HG02938 (cell line): Measurements from ENCODE around the gene DLG2.
"Not testable (repeated sequence)": the region's sequence is repeated elsewhere in the genome, so short reads cannot be mapped to it uniquely, and the experiment has no call there.

Experiments used
- ATAC-seq: cut with Tn5 transposase; IDR thresholded peaks from one replicate; pipeline ENCODE4 v1.9.1; 2021; ENCODE audit warnings: mild to moderate bottlenecking, moderate library complexity; ENCODE audit not compliant: unreplicated experiment

DLG2 gene

DNA sequence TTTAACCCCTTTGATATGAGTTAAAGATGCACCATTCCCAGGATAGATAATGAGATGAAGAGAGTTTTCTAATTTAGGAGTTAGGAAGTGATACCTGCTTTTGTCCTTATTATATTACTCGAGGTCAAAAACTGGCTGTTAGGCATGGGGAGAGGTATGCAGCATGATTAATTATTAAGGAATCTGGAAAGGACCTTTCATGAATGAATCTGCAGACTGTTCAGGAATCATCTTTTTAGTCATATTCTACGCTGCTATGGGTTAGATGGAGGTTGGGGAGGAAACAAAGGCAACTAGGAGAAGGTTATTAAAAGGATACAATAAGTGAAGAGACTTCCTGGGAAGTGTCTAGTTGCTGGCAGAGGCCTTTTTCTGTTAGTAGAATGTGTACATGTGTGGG lies 1848.5 kb downstream of the DLG2 start:
- no peak for ATAC-seq

DNA sequence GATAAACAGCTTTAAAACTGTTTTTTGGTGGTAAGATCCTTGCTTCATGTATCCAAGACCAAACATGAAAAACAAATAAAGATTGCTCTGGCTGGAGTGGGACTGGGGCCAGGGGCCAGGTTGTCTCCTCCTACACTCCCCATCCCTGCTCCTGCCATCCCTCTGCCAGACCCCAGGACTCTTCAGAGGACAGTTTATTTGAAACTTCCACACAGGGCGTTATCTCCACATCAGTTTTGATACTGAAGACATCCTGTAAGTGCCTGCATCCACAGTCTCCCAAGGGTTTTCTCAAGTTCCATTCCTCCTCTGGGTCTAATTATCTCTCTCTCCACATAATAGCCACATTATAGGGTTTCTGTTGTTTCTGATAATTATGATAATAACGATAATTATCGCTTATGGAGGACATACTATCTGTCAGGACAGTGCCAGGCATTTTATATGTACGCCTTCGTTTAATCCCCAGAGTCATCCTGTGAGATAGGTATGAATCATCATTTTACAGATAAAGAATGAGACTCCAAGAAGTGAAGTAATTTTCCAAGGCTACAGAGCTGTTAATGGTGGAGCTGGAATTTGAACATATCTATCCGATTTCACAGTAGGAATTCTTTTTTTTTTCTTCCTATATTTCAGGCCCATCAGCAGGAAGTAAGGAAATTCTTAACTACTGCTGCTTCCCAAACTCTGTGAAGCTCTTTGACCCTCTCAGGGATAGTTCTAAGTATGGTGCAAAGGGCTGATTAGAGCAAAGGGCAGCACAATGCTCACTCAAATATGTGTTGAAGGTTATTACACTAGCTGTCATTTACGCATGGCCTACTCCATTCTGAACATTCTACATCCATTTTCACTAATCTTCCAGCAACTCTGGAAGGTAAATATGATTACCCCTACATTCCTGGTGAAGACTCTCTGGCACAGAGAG lies 1852.9 kb downstream of the DLG2 start:
- ATAC-seq, result no peak

DNA sequence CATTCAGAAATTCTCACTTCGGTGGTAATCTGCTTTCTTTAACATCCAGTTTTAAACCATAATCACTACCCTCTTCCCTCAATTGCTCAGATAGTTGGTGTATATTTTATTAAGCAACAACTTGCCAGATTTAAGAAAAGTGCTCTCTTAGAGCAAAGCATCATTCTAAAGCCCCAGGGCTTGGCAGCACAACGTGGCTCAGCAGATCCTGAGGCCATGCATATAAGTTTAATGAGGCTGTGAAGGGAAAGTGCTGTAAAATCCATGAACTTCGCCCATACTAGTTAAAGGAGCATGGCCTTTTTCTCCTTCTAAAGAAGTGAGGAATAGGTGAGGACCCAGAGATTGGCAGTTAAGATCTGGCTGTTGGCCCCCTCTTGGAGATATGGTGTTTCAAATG lies 1858.7 kb downstream of the DLG2 start:
- ATAC-seq, result no peak

DNA sequence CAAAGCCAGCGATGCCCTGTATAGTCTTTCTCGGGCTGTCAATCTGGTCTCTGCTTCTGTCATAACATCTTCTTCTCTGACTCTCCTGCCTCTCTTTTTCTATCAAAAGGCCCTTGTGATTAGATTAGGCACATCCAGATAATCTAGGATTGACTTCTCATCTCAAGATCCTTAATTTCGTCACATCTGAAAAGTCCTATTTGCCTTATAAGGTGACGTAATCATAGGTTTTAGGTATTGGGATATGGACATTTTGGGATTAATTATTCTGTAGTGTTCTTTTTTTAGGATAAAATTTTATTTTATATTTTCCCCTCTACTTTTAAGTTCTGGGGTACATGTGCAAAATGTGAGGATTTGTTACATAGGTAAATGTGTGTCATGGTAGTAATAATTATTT lies 1860.2 kb downstream of the DLG2 start:
- ATAC-seq, result no peak

DNA sequence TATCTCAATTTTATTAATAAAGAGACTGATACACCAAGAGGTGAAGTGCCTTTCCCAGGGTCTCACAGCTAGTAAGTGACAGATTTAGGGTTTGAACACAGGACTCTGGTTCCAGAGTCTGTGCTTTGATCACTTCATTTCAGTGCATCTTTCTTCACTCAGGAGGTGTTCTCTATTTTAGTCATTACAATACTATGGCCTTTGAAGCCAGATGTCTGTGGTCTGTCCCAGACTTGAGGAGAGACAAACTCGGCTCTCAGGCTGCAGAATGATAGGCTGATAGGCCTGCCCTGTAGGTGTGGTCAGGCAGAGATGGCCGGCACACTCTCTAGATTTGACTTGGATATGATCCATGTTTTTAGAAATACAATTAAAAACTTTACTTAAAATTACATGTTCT lies 1862.5 kb downstream of the DLG2 start:
- ATAC-seq, result no peak

DNA sequence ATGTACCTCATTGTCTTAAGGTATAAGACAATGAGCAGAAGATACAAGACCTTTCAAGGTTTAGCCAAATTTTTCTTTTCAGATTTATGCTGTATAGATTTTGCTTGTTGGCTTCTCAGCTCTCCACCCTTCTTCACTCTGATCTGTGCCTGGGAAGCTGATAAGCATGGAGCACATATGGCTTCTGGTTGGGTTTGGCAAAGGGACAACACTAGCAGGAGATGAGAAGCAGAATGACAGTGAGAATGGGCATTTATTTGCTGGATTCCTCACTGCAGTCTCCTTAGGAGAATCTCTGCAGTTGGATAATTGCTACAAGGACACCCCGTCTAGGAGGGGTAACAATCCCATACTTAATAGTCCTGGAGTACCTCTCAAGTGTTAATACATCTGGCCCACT lies 1866.2 kb downstream of the DLG2 start:
- ATAC-seq, result no peak

DNA sequence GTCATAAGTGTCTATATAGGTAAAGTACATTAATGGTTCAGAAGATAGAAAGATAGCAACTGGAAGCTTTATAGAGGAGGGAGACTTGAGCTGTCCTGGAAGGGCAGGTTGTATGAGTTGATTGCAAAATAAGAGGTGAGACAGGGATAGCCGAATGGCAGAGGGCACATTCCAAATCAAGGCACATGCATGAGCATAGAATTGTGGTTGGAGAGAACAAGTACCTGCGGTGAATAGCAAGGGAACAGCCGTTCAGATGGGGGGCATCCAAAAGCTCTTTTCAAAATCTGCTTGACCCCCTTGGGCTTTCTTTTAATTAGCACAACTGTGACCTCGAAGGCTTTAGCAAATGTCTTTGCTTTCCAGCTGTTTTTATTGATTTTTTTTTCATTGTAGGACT lies 1868.0 kb downstream of the DLG2 start:
- ATAC-seq, result no peak

DNA sequence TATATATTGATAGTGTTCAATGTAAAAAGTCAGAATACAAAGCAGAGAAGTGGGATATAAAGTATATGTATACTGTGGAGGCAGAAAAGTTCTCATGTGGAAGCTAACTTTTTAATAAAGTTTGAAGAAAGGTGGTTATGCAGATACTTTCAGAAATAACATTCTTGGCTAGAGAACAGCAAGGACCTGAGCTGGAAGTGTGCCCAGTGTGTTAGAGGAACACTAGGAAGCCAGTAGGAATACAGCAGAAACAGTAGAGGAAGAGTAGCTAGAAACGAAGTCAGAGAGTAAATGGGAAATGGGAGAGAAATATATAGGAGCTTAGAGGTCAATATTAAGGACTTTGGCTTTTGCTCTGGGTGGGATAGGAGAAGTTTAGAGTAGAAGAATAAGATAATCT lies 1876.1 kb downstream of the DLG2 start:
- no peak for ATAC-seq

DNA sequence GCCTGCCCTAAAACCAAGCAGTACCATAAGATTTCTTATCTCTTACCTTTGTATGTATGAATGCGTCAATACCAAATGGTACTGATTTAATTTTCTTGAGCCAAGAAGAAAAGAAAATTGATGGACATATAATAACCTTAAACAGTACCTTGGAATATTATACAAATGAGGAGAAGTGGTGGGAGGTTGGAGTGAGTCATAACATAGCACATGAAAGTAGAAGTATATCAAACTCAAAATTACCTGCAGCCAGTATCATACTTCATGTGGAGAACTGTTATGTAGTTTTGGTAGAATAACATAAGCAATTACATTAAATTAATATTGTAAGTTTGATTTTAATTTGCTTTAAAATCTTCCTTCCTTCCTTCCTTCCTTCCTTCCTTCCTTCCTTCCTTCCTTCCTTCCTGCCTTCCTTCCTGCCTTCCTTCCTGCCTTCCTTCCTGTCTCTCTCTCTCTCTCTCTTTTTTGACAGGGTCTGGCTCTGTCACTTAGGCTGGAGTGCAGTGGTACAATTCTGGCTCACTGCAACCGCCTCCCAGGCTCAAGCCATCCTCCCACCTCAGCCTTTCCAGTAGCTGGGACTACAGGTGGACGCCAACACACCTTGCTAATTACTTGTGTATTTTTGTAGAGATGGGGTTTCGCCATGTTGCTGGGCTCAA lies 1880.1 kb downstream of the DLG2 start:
- ATAC-seq, result no peak

DNA sequence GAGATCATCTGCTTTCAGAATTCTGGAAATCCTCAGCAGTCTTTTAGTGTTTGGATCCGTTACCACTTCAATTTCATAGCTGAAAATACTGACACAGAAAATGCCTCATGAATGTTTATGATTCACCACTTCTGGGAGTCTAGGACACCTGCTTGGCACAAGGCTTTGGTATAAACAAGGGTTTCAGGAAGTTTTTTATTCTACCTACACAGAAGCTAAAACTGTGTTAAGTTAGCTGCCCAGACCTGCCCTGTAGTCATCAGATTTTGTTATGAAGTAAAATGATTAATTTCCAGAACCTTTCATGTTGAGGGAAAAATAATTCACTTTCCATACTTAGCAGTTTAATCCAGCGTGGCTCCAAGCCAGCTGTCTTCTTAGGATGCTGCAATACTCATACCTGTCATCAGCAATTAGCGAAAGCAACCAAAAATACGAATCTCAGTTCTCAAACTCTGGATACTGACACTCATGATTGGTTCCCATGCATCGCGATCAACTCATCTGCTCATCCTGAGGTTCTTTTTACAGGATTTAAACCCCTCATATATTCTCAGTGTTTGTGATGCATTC lies 1882.4 kb downstream of the DLG2 start:
- no peak for ATAC-seq

DNA sequence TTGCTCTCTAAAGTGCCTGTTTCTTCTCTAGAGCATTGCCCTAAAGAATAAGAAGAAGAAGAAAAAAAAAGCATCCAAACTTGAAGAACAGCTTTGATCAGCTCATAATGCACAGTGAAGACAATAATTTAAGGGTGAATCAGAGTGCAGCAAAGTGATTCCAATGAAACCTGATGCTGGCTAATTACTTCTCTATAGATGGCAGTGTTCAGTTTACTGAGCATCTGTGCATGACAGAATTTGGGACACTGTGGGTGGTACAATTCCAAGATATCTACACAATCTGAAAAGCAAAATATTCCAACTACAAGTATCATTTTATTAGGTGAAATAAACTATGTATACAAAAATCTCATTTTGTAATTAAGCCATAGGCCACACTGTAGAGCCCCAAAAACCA lies 1890.5 kb downstream of the DLG2 start:
- ATAC-seq, result no peak

DNA sequence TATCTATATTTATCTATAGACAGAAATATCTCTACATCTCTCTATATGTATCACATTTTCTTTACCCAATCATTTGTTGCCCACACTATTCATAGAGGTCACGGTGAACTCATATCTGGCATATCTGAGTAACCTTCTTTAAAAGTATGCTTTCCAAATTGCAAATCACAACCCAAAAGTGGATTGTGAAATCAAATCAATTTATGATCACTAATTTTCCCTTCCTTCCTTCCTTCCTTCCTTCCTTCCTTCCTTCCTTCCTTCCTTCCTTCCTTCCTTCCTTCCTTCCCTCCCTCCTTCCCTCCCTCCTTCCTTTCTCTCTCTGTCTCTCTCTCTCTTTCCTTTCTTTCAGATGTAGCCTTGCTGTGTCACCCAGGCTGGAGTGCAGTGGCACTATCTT lies 1893.0 kb downstream of the DLG2 start:
- ATAC-seq, result no peak

DNA sequence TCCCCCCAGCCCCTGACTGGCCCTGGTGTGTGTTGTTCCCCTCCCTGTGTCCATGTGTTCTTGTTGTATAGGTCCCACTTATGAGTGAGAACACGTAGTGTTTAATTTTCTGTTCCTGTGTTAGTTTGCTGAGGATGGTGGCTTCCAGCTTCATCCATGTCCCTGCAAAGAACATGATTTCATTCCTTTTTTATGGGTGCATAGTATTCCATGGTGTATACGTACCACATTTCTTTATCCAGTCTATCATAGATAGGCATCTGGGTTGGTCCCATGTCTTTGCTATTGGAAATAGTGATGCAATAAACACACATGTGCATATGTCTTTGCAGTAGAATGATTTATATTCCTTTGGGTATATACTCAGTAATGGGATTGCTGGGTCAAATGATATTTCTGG lies 1895.9 kb downstream of the DLG2 start:
- not testable (repeated sequence) for ATAC-seq

DNA sequence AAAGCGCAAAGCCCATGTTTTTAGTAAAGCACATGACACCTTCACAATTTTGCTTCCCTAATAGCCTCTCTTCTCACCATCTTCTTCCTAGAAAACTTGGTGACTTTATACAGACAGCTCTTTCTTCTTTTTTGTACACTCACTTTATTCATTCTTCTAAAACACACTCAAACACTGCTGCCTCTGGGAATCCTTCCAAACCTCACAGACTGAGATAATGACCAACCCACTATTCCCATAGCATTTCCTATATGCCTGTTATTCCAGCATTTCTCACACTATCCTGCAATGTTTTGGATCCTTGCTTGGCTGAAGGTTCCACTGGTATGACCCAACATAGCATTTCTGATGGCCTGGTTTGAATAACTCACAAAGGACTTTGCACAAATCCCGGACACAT lies 1898.9 kb downstream of the DLG2 start:
- ATAC-seq, result no peak

DNA sequence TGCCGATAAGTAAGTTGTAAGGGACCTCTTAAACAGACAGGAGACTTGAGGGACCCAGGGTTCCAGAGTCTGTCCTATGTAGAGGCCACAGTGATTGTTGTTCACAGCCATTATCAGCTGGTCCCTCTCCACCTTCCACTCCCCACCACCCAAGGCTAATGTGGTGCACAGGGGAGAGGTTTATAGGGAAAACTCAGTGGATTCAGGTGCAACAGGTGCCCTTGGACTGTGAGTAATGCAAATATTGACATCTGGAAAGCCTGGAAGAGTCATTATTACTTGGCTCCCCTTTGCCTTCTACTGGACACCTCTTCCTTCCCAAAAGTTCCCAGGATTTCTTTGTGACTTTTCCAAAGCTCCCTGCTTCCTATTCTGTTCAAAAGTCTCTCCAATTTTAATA lies 1899.9 kb downstream of the DLG2 start:
- ATAC-seq, result no peak

DNA sequence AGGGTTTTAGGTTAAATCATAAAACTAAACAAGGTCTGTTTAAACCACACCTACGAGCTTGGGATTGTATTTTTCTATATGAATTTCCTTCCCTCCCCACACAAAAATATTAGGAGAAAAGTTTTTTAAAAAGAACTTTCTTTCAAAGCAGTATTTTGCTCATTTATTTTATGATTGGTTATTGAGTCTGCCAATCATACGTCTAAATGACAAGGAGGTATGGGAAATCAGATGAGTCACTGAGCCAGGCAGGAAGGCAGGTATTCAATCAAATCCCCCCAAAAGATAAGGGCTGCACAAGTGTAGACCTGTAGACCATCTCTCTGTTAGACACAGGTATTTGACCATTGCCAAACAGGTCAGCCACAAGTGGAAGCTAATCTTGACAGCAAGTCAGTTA lies 1900.8 kb downstream of the DLG2 start:
- ATAC-seq, result no peak

DNA sequence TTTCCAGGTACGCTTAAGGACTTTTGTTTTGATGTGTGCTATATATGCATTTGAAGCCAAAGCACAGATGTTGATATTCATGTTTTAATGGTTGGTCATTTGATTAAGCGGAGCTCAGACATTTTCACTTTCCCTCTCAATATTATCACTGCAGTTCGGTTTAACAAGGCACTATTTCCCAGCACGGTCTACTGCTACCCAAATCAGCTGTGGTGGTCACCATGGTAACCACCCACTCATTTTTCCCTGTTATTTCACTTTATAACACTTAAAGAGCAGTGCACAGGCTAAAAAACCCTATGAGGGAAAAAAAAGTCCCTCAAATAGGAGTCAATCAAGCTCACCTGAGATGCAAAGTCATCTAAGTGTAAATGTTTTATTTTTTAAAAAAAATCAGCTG lies 1901.4 kb downstream of the DLG2 start:
- no peak for ATAC-seq

DNA sequence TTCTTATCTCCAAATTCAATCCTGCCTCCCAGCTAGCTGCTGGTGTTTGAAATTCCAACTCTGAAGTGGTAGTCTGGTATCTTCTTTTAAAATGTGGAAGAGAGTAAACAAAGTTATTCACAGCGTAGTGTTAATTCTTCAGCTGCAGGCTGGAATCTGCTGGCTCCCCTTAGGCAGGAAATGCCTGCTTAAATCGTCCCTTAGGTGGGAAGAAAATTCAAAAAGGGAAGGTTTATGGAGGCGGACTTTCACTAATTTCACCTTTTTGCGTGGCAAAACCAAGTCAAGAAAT lies 1901.9 kb downstream of the DLG2 start:
- no peak for ATAC-seq

DNA sequence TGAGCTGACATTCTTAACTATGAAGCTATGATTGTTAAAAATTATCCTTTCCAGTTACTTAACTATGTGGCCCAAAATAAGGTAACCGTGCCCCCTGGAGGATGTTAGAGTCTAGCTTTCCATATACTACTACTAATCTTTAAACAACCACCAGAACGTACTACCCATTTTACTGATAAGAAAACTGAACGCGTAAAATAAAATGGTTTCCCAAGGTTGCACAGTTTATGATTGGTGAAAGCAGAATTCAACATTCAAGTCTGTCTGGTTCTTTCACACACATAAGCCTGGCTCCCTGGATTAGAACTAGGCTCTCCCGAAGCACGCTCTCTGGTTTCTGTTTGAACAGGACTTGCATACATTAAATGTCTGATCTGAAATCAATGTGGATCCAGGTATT lies 1903.1 kb downstream of the DLG2 start:
- peak; percentile 45 for ATAC-seq

DNA sequence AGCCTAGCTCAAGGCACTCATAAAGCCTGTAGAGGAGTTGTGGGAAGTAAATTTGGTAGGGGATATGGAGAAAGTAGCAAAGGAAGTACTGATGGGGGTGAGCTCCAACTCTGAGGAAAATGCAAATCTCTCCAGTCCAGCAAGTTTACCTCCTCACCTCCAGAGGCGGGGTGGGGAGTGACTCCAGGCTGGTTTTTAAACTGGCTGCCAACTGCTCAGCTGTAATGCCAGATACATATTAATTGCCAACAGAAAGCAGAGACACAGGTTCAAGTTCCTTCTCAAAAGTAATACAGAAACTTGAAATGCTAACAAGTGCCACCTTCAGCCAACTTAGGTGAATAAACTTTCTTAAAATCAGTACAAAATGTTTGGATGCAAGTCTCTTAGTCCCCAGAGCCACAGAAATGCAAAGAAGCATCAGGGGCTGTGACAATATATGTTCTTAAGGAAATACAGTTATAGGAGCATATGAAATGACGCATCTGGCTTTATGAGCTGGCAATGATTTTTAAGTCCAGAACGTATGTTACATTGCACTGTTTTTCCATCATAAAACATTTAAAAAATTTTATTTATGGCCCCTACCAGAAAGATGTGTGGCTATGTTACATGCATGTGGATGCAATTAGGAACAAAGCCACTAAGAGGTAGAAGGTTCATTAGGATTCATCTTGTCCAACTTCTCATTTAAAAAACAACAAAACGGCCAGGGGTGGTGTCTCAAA lies 1904.6 kb downstream of the DLG2 start:
- no peak for ATAC-seq

DNA sequence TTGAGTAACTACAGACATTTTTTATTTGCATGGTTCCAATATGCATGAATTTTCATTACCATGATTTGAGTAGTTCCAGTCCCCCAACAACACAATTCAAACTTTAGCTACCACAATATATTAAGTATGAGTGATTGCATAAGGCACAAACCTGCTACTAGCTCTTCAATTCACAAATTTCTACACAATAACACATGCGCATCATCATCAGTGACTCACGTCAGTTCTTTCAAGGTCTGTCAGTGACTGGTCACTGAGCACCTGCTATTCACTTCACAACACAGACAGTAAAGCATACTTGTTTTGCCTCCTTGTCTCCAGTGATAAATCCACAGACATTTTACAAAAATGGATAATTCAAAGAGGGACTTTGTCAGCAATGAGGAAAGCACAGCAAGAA lies 1905.9 kb downstream of the DLG2 start:
- no peak for ATAC-seq

DNA sequence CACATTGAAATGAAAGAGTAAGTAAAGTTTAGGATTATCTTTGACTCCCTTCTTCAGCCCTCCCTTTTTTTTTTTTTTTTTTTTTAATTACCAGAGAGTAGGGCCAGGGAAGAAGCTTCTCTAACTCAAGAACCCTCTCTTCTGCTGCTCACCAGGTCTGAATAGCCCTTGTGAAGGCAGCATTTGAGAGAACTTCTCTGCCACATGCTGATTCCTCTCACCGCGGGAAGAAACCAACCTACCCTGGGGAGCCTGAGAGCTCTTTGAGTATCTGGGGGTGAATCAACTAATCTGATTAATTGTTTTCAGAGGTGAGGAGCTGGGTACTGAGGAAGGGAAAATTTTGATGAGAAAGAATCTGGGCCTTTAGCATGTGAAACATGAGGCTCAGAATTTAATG lies 1906.5 kb downstream of the DLG2 start:
- ATAC-seq, result no peak
